ENCODE results near the gene PAX9.

- TF ChIP-seq POLR2AphosphoS5 (IDR thresholded peaks at IDR 0.05) (no peak), REST (IDR thresholded peaks at IDR 0.05; ENCODE audit: borderline replicate concordance) (no peak), CTCF (IDR thresholded peaks at IDR 0.05; ENCODE audit: poor library complexity, severe bottlenecking) (peak; percentile 83), MXI1 (conservative IDR thresholded peaks at IDR 0.05; ENCODE audit: poor library complexity, severe bottlenecking) (no peak)
Measured at GRCh38 chr14:36647824-36648753, 13.6 kb upstream of the PAX9 start.

Measured in neural cell (in vitro differentiated cells).